IMR-90 (cell line): Measurements from ENCODE around the gene MAGEB17. TPM values are rescaled to one million over a fixed set of nuclear protein-coding genes. Genes with fewer than 3 reads are reported as not detected.

Experiments used
- ATAC-seq: fragments of 200-7000 bp; cut with Tn5 transposase; 2 replicates; pipeline ENCODE4 v1.9.1; 2020; ENCODE audit warnings: low read depth, mild to moderate bottlenecking, moderate library complexity
- BruUV-seq: library from RNA; stranded (reverse); fragments of 400-500 nt; replicated peaks from 2 replicates; lab custom pipeline; 2021; lab: Mats Ljungman, UMichigan
- CTCF ChIA-PET: fragments of 300-600 bp; formaldehyde crosslinking; extraction: SDS; loops from one replicate; lab custom pipeline; 2021; ENCODE audit warnings: antibody characterized with exemption; lab: Yijun Ruan, JAX
- POLR2A ChIA-PET: fragments of 300-600 bp; sonication (Branson Sonifier 250); formaldehyde crosslinking; loops from one replicate; lab custom pipeline; 2022; ENCODE audit warnings: antibody characterized with exemption; ENCODE audit not compliant: unreplicated experiment; lab: Charles Lee
- DNase-seq: peaks from one replicate; pipeline ENCODE4 v3.0.0; 2013
- H2AFZ ChIP-seq: replicated peaks from 2 replicates; pipeline ENCODE3; 2013; ENCODE audit warnings: low read length, mild to moderate bottlenecking; ENCODE audit not compliant: poor library complexity
- H2AK5ac ChIP-seq: 2 replicates; pipeline ENCODE4 v1.6.1; 2013; ENCODE audit warnings: low read depth, low read length, inconsistent platforms
- H2AK9ac ChIP-seq: replicated peaks from 2 replicates; pipeline ENCODE3; 2013; ENCODE audit warnings: mild to moderate bottlenecking, low read depth, low read length, moderate library complexity; ENCODE audit not compliant: poor library complexity
- H2BK120ac ChIP-seq: 2 replicates; pipeline ENCODE4 v1.6.1; 2013; ENCODE audit warnings: low read depth, low read length, inconsistent platforms
- H2BK15ac ChIP-seq: 3 replicates; pipeline ENCODE4 v1.6.1; 2013; ENCODE audit warnings: low read depth, low read length, inconsistent platforms
- H2BK20ac ChIP-seq: 2 replicates; pipeline ENCODE4 v1.6.1; 2013; ENCODE audit warnings: low read depth, mild to moderate bottlenecking, inconsistent platforms, low read length, moderate library complexity
- H2BK5ac ChIP-seq: 2 replicates; pipeline ENCODE4 v1.6.1; 2013; ENCODE audit warnings: mild to moderate bottlenecking, low read depth, low read length, inconsistent platforms; ENCODE audit not compliant: poor library complexity, severe bottlenecking
- H3K14ac ChIP-seq: replicated peaks from 2 replicates; pipeline ENCODE4 v1.6.1; 2013; ENCODE audit warnings: low read depth, low read length, inconsistent platforms
- H3K18ac ChIP-seq: 2 replicates; pipeline ENCODE4 v1.6.1; 2013; ENCODE audit warnings: low read depth, low read length, control low read depth
- H3K23ac ChIP-seq: 2 replicates; pipeline ENCODE4 v1.6.1; 2013; ENCODE audit warnings: low read depth, low read length, inconsistent platforms
- H3K27ac ChIP-seq: 2 replicates; pipeline ENCODE4 v1.5.1; 2013; ENCODE audit warnings: mild to moderate bottlenecking, control low read depth, low read length; ENCODE audit not compliant: insufficient read depth
- H3K27me3 ChIP-seq: 2 replicates; pipeline ENCODE4 v1.6.1; 2013; ENCODE audit warnings: low read length; ENCODE audit not compliant: control insufficient read depth, insufficient read depth
- H3K36me3 ChIP-seq: 2 replicates; pipeline ENCODE4 v1.6.1; 2013; ENCODE audit warnings: low read length, mixed read lengths; ENCODE audit not compliant: control insufficient read depth, insufficient read depth
- H3K4ac ChIP-seq: 2 replicates; pipeline ENCODE4 v1.6.1; 2013; ENCODE audit warnings: low read depth, low read length, inconsistent platforms
- H3K4me1 ChIP-seq: 2 replicates; pipeline ENCODE4 v1.6.1; 2013; ENCODE audit warnings: low read length, mixed read lengths; ENCODE audit not compliant: control insufficient read depth, insufficient read depth
- H3K4me2 ChIP-seq: 2 replicates; pipeline ENCODE4 v1.6.1; 2013; ENCODE audit warnings: low read depth, mild to moderate bottlenecking, control low read depth, low read length, moderate library complexity
- H3K4me3 ChIP-seq: 2 replicates; pipeline ENCODE4 v1.5.1; 2013; ENCODE audit warnings: low read depth, mild to moderate bottlenecking, control low read depth, low read length, moderate library complexity; ENCODE audit not compliant: insufficient read depth
- H3K56ac ChIP-seq: 2 replicates; pipeline ENCODE4 v1.6.1; 2013; ENCODE audit warnings: low read length, inconsistent platforms; ENCODE audit not compliant: insufficient read depth; ENCODE audit errors: extremely low read depth
- H3K79me1 ChIP-seq, 2 experiments: 2 replicates each; pipeline ENCODE4 v1.6.1; 2013; ENCODE audit warnings: low read length in 2 of 2, inconsistent platforms in 1 of 2, low read depth in 1 of 2
- H3K9ac ChIP-seq: 2 replicates; pipeline ENCODE4 v1.6.1; 2013; ENCODE audit warnings: low read depth, low read length, control low read depth
- H3K9me1 ChIP-seq: 2 replicates; pipeline ENCODE4 v1.6.1; 2013; ENCODE audit warnings: low read length, inconsistent platforms; ENCODE audit not compliant: insufficient read depth
- H3K9me3 ChIP-seq: 2 replicates; pipeline ENCODE4 v1.6.1; 2013; ENCODE audit warnings: low read length; ENCODE audit not compliant: control insufficient read depth, insufficient read depth
- H4K20me1 ChIP-seq: 2 replicates; pipeline ENCODE4 v1.6.1; 2013; ENCODE audit warnings: low read length, inconsistent platforms; ENCODE audit not compliant: insufficient read depth
- H4K5ac ChIP-seq: 2 replicates; pipeline ENCODE4 v1.6.1; 2013; ENCODE audit warnings: mild to moderate bottlenecking, low read depth, low read length, control low read depth
- H4K8ac ChIP-seq, 2 experiments: 2 replicates each; pipeline ENCODE4 v1.6.1; 2013; ENCODE audit warnings: low read depth in 2 of 2, low read length in 2 of 2, control low read depth in 1 of 2, inconsistent platforms in 1 of 2
- H4K91ac ChIP-seq: 2 replicates; pipeline ENCODE4 v1.6.1; 2013; ENCODE audit warnings: low read depth, low read length, inconsistent platforms; ENCODE audit not compliant: insufficient read depth
- BHLHE40 ChIP-seq: fragments of 150-350 bp; IDR thresholded peaks from 2 replicates; pipeline ENCODE4 v1.6.1; 2016; ENCODE audit warnings: mild to moderate bottlenecking, low read depth, low read length
- CEBPB ChIP-seq: IDR thresholded peaks from 2 replicates; pipeline ENCODE4 v1.6.1; 2012; ENCODE audit warnings: low read depth, low read length, improper control_type of control experiment
- FOS ChIP-seq: fragments of 150-350 bp; IDR thresholded peaks from 2 replicates; pipeline ENCODE4 v1.6.1; 2016; ENCODE audit warnings: low read depth, low read length
- RCOR1 ChIP-seq: IDR thresholded peaks from 2 replicates; pipeline ENCODE4 v1.6.1; 2012; ENCODE audit warnings: mild to moderate bottlenecking, low read length, improper control_type of control experiment; ENCODE audit not compliant: insufficient replicate concordance
- SMC3 ChIP-seq: fragments of 150-350 bp; IDR thresholded peaks from 2 replicates; pipeline ENCODE4 v1.6.1; 2016; ENCODE audit warnings: low read depth, mild to moderate bottlenecking, antibody characterized with exemption, low read length, moderate library complexity
- WGBS, 2 experiments: methylation state at CpG; one replicate each; pipeline versions ENCODE4 v1.1.5 to v1.1.7; 2013; ENCODE audit warnings: missing lambda C conversion rate in 2 of 2; ENCODE audit not compliant: insufficient read length in 1 of 2; ENCODE audit errors: extremely low coverage in 2 of 2; 5-methylcytosine and 5-hydroxymethylcytosine counted together
- dilution Hi-C: fragments of 300-500 bp; cut with HindIII; formaldehyde crosslinking; loops from one replicate; pipeline ENCODE4 v1.14.3; 2018; ENCODE audit warnings: low sequenced_read_pairs; ENCODE audit not compliant: unreplicated experiment
- in situ Hi-C: fragments of 300-500 bp; cut with MboI; formaldehyde crosslinking; loops from 3 replicates; pipeline ENCODE4 v1.14.3; 2019; ENCODE audit warnings: low sequenced_read_pairs, inconsistent platforms, mixed read lengths
- intact Hi-C: fragments of 100-400 bp; cut with micrococcal nuclease; formaldehyde crosslinking; loops from 2 replicates; pipeline ENCODE4 v1.10.0; 2022
- polyA plus RNA-seq, 3 experiments: library from polyadenylated mRNA; depleted of rRNA; stranded (reverse); fragments of >200 nt; gene quantifications; 2 replicates each; pipeline ENCODE4 v1.2.3, GENCODE V29; 2012; ENCODE audit warnings: low replicate concordance in 1 of 3
- total RNA-seq: library from RNA; depleted of rRNA; stranded (reverse); fragments of >200 nt; gene quantifications from 2 replicates; pipeline ENCODE4 v1.2.3, GENCODE V29; 2012
- TF ChIP-seq, protein P1 (sequence below): conservative IDR thresholded peaks from 2 replicates; pipeline ENCODE4 v1.5.1; 2012; ENCODE audit warnings: mild to moderate bottlenecking, low read depth, low read length, improper control_type of control experiment
- TF ChIP-seq, protein P2 (sequence below): fragments of 150-350 bp; IDR thresholded peaks from 2 replicates; pipeline ENCODE4 v1.6.1; 2016; ENCODE audit warnings: low read depth, mild to moderate bottlenecking, low read length, moderate library complexity, borderline replicate concordance
- TF ChIP-seq, protein P3 (sequence below): fragments of 150-350 bp; IDR thresholded peaks from 2 replicates; pipeline ENCODE4 v1.6.1; 2017; ENCODE audit warnings: mild to moderate bottlenecking, antibody characterized with exemption, low read length, low read depth

MAGEB17 gene
- total and polyA plus RNA-seq, 2 of the 4 experiments (the other 2 are of a cell fraction): under 0.01 to 0.34 TPM

DNA sequence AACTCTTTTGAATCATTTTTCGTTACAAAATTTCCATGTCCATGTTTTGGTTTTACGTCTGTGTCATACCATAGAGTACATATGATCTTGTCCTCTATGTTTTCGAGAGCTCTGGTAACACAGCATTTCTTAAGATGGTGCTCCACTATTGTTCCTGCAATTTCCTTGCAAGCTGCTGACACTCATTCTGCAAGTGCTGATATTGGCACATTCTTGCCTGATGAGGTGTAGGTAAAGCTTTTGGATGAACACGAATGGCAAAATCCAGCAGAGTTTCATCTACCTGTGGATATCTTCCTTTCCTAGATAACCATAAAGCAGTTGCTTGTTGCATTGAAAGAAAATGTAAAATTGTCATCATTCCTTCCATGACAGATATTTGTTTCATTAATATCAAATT lies 41.3 kb downstream of the MAGEB17 start:
- Histone ChIP-seq H2AK5ac (0 out of 2 replicates have a peak overlapping the region, but pooled peaks have one; percentile 35), H3K4me2 (no peak overlapping the region), H3K4ac (no peak overlapping the region), H2AK9ac (no peak overlapping the region), H2BK20ac (no peak overlapping the region), H2BK15ac (no peak overlapping the region), H3K9ac (no peak overlapping the region), H3K27ac (no peak overlapping the region), H3K4me3 (no peak overlapping the region), H3K9me1 (no peaks in the 10 kb centered on the region), H3K18ac (no peak overlapping the region), H3K36me3 (no peaks in the 10 kb centered on the region), H3K27me3 (no peaks in the 10 kb centered on the region), H3K56ac (no peak overlapping the region), H2BK120ac (no peak overlapping the region), H3K79me1 (no peaks in the 10 kb centered on the region), H3K14ac (no peak overlapping the region), H3K9me3 (no peaks in the 10 kb centered on the region), H2BK5ac (no peak overlapping the region), H3K4me1 (no peaks in the 10 kb centered on the region), H4K5ac (no peak overlapping the region), H3K23ac (no peak overlapping the region), H4K20me1 (no peaks in the 10 kb centered on the region), H4K8ac (no peak overlapping the region), H4K91ac (no peak overlapping the region), H2AFZ (no peak overlapping the region)
- in situ Hi-C loops (no loop called here), intact Hi-C loops (no loop called here), dilution Hi-C loops (no loop called here)
- TF ChIP-seq BHLHE40: no peak
- TF ChIP-seq CEBPB: no peak
- TF ChIP-seq, protein P1, sequence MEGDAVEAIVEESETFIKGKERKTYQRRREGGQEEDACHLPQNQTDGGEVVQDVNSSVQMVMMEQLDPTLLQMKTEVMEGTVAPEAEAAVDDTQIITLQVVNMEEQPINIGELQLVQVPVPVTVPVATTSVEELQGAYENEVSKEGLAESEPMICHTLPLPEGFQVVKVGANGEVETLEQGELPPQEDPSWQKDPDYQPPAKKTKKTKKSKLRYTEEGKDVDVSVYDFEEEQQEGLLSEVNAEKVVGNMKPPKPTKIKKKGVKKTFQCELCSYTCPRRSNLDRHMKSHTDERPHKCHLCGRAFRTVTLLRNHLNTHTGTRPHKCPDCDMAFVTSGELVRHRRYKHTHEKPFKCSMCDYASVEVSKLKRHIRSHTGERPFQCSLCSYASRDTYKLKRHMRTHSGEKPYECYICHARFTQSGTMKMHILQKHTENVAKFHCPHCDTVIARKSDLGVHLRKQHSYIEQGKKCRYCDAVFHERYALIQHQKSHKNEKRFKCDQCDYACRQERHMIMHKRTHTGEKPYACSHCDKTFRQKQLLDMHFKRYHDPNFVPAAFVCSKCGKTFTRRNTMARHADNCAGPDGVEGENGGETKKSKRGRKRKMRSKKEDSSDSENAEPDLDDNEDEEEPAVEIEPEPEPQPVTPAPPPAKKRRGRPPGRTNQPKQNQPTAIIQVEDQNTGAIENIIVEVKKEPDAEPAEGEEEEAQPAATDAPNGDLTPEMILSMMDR: no peak
- TF ChIP-seq, protein P2, sequence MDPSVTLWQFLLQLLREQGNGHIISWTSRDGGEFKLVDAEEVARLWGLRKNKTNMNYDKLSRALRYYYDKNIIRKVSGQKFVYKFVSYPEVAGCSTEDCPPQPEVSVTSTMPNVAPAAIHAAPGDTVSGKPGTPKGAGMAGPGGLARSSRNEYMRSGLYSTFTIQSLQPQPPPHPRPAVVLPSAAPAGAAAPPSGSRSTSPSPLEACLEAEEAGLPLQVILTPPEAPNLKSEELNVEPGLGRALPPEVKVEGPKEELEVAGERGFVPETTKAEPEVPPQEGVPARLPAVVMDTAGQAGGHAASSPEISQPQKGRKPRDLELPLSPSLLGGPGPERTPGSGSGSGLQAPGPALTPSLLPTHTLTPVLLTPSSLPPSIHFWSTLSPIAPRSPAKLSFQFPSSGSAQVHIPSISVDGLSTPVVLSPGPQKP: no peak
- TF ChIP-seq SMC3: no peak
- TF ChIP-seq, protein P3, sequence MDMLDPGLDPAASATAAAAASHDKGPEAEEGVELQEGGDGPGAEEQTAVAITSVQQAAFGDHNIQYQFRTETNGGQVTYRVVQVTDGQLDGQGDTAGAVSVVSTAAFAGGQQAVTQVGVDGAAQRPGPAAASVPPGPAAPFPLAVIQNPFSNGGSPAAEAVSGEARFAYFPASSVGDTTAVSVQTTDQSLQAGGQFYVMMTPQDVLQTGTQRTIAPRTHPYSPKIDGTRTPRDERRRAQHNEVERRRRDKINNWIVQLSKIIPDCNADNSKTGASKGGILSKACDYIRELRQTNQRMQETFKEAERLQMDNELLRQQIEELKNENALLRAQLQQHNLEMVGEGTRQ: no peak
- TF ChIP-seq FOS: no peak
- TF ChIP-seq RCOR1: no peak
- CTCF ChIA-PET: no interaction called here
- DNase-seq (no peak), ATAC-seq (no peak)
- WGBS, 2 experiments: no CpG with 5 or more reads among the region's 4 CpGs
- POLR2A ChIA-PET: no interaction called here
- no TSS peak for BruUV-seq
